22Rv1 (cell line): ENCODE data around the gene BAZ2B.

Source experiments
- CTCF ChIP-seq: fragments of 450-650 bp; IDR thresholded peaks from 2 replicates; pipeline ENCODE4 v1.5.1; 2017; ENCODE audit warnings: mild to moderate bottlenecking
- ZFX ChIP-seq: fragments of 450-650 bp; IDR thresholded peaks from 2 replicates; pipeline ENCODE4 v1.6.1; 2017; ENCODE audit warnings: antibody characterized with exemption, borderline replicate concordance

GRCh38 chr2:159557437-159558034, 58.8 kb downstream of the BAZ2B start:
- TF ChIP-seq CTCF (no peak), ZFX (no peak)
